Retina (tissue), 1 donor: ENCODE data around the gene LARGE2.

Source experiments
- DNase-seq: peaks from one replicate; pipeline ENCODE4 v3.0.0-alpha.2; 2016

LARGE2 gene

GRCh38 chr11:45968901-45969300, 46.4 kb downstream of the LARGE2 start:
- DNase-seq = no peak

DNA sequence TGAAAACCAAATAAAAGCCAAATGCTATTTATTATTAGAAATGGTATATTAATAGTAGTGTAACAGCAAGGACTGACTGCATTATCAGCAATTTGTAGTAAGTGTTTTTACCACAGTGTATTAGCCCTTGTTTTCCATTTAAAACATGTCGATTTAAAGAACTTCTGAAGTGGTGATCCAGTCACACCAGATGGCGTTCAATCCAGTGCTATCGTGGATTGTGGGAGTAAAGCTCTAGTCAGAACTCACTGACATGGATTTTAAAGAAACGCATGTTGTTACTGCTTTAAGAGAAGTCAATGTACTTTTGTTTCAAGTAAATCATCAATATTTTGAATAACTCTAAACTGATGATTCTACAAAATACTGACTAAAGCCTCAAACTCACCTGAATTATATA, 51.1 kb downstream of the LARGE2 start:
- DNase-seq = no peak

- no peak for DNase-seq
Measured at GRCh38 chr11:45974806-45975205, 52.4 kb downstream of the LARGE2 start.
